HG02981 (cell line): ENCODE measurements around the gene IGFALS.

Experiments
- ATAC-seq: cut with Tn5 transposase; IDR thresholded peaks from one replicate; pipeline ENCODE4 v1.9.1; 2021; ENCODE audit warnings: mild to moderate bottlenecking, moderate library complexity; ENCODE audit not compliant: unreplicated experiment

Gene IGFALS

DNA sequence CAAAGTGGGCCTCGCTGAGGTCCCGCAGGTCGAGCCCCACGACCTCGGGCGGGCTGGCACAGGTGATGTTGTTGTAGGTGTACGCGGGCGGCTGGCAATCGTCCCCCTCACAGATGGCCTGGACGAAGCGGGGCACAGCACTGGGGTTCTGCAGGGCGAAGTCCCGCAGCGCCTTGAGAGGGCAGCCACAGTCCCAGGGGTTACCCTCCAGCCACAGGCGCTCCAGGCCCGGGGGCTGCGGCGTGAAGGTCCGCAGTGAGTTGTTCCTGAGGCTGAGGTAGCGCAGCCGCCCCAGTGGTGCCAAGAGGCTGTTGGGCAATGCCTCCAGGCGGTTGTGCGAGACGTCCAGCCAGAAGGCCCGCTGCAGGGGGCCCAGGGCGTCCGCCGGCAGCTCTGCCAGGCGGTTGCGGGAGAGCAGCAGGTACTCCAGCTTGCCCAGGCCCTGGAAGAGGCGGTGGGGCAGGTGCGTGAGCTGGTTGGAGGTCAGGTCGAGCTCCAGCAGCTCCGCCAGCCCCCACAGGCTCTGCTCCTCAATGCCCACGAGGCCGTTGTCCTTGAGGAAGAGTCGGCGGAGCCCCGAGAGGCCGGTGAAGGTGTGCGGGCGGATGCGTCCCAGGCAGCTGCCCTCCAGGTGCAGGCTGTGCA is 2.8 kb downstream of the IGFALS start:
- ATAC-seq: no peak

DNA sequence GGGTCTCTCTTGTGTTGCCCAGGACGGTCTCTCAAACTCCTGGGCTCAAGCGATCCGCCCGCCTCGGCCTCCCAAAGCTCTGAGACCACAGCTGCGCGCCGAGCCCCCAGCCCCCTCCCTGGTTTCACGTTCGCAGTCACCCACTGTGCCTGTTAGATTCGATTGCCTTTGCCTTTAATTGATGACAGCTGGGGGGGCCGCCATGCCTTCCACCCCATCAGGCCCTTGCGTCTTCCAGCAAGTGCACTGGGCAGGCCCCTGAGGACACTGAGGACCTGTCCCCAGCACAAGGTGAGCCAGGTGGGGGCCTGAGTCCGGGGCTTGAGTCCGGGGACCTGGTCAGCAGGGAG is 3.3 kb downstream of the IGFALS start:
- no peak for ATAC-seq

DNA sequence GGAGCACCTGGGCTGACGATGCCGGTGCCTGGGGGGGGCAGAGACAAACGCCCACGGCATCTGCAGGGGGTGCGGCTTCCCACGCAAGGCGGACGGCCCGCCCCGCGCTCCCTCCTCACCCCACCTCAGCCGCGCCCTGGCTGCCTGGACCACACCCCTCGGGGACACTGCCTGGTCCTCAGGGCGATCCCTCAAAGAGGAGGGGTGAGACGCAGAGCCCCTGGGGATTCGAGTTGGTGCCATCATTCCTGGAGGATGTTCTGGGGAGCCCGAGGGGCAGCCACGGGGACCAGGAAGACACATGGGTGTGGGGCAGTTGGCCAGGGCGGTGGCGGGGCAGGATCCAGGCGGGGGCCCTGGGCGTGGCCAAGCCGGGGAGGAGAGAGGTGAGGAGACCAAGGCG is 3.9 kb downstream of the IGFALS start:
- no peak for ATAC-seq

DNA sequence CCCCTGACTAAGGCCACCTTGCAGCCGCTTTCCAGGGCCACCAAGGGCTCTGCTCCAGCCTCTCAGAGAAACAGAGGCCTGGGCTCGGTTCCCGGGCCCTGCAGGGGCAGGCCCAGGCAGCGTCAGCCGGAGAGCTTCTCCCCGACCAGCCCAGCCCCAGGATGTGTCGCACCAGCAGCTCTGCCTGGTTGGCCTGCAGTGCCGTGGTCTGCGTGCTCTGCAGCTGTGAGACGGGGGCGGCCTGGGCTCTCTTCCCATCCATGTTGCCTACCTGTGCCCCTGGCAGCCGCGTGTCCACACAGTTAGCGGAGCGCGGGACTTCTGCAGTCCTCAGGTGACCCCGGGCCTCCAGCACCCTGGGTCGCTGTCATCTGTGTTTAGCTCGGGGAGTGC is 4.8 kb downstream of the IGFALS start:
- ATAC-seq: no peak

DNA sequence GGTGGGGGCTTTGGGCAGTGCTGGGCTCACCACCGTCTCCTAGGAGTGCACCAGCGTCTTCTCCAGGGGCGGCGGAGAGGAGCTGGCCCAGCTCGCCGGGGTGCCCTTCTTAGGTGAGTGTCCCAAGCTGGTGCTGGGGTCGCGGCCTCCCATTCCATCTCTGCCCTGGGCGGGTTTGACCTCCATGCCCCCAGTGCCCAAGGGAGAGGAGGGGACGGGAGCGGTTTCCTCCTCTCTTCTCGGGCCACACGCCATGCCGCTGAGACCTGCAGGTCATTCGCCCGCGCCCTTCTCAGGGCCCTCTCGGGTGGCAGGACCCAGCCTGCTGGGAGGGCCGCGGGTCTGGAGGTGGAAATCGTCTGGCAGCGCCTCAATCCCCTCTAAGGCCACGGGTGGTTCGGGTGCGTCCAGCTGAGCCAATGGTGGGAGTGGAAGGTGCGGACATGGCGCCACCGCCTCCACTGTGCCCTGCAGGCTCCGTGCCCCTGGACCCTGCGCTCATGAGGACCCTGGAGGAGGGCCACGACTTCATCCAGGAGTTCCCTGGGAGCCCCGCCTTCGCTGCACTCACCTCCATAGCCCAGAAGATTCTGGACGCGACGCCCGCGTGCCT is 5.3 kb downstream of the IGFALS start:
- ATAC-seq: no peak

DNA sequence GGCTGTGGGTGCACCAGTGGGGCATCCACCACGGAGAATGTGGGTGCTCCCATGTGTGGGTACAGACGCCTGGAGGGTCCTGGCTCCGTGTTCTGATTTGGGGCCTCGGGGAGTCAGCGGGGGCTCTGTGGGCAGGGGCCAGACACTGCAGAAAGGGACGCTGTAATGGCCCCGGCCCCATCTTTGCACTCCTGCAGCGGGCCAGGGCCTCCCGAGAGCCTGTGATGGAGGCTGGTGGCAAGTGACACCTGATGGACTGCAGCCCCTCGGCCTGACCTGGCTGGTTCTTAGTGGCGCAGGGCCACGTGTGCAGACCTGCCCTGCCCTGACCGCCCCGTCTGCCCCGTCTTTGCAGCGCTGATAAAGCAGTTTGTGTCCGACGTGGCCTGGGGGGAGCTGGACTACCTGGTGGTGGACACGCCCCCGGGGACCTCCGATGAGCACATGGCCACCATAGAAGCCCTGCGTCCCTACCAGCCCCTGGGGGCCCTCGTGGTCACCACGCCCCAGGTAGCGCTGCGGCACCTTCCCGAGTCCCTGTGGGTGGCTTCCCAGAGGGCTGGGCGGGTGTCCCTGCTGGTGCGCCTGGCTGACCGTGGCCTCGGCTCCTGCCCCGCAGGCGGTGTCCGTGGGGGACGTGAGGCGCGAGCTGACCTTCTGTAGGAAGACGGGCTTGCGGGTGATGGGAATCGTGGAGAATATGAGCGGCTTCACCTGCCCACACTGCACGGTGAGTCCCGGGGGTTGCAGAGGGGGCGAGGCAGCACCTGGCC is 6.0 kb downstream of the IGFALS start:
- no peak for ATAC-seq

DNA sequence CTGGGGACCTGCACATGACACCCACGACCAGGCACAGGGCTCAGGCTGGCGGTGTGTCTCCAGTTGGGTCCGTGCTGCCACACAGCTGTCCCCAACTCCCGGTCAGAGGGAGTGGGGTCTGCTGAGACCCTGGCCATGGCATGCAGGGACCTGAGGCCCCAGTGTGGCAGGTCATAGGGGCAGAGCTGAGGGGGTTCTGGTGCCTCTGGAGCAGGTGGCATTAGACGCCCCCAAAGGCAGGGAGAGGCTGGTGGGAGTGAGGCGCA is 6.5 kb downstream of the IGFALS start:
- no peak for ATAC-seq

DNA sequence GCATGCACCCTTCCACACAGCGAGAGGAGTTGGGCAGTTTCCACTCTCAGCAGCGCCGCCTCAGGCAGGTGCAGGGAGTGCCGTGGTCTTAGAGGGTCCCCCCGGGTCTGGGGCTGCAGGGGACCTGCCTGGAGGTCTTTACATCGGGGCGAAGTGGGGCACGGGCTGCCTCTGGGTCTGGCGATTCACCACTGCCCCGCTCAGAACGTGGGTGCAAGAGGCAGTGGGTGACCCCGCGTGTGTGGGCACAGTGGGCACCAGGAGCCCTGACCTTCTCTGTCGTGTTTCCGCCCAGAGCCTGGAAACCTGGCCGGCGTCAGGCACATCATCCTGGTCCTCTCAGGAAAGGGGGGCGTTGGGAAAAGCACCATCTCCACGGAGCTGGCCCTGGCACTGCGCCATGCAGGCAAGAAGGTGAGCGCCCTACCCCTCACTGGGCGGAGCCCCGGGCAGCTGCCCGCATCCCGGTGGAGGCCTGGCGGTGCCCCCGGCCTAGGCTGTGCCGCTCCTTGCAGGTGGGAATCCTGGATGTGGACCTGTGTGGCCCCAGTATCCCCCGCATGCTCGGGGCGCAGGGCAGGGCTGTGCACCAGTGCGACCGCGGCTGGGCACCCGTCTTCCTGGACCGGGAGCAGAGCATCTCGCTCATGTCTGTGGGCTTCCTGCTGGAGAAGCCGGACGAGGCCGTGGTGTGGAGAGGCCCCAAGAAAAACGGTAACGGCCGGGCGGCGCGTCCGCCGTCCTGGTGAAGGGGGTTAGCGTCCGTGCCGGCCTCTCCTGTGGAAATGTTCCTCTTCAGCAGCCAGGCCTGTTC is 7.1 kb downstream of the IGFALS start:
- ATAC-seq: no peak

DNA sequence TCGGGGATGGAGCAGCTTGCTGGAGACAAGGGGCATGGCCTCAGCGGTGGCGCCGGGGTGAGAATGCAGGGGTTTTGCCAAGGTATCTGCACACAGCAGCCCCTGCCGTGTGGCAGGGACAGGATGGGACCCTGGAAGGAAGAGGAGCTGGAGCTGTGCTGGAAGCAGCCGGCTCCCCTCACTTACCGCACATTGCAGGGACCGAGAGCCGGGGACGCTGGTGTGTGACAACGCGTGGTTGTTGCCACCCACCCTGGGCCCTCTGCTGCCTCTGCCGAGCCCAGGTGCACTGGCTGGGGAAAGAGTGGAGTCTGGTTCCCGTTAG is 7.7 kb downstream of the IGFALS start:
- no peak for ATAC-seq

DNA sequence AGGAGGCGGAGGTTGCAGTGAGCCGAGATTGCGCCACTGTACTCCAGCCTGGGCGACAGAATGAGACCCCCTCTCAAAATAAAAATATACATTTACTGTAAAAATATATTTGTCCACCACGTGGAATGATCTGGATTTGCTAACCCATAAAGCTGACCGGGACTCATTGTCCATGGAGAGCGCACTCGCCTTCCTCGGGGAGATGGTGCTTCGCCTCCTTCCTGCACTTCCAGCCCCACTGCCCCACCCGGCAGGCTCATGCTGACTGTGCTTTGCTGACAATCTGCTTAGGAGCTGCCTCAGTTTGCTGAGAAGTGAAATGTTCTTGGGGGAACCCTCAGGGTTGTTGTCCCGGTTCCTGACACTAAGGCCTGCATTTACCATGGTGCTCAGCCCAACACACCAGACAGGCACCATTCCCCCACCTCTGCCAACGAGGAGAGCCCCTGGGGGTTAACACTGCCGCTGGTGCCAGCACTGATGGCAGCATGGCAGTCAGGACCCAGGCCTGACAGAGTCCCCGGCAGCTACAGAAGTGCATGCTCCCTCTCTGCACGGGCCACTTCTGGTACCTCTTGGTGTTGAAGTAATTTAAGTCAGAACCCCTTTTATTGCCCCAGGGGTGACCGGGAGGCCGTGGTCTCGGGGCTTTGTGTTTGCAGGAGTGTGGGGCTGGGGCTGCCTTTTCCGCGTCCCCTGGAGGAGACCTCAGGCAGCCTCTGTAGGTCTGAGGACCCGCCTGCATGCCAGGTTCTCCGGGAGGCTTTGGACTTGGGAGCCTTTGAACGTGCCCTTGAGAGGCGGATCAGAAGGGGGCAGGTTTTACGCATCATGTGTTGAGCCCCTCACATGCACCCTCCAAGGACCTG is 8.3 kb downstream of the IGFALS start:
- ATAC-seq: no peak

DNA sequence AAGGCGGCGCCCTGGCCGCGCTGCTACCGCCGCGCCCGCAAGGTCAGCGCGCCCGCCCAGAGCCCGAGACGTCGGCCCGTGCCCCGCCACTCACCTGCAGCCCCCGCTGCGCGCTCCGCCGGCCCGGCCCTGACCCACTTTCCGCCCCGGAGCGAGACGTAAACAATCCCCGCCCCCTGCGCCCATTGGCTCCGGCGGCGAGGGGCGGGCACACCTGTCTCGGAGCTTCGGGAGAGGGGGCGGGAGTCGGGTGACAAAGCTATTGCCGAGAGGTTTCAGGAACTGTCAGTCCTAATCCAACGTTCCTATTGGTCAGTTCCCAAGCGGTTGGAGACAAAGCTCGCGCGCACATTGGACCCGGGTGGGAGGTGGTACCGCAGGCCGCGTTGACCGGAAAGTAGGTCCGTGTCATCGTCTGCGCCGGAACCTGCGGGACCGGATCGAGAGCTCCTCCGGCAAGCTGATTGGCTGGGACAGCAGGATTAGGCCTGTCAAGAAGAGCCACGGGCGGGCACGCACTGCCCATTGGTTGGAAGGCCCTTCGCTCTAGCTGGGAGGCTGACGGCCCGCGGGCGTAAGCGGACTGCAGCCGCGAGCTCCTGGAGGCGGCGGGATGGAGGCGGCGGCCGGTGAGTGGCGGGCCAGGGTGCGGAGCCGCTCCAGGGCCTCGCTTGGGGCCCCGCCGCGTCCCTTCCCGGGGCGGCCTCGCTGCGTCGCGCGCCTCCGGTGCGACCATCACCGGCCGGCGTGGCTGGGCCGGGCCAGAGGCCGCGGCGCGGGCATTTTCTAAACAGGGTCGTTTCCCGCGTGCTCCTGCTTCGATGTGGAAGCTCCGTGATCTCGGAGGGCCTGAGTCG is 10.9 kb downstream of the IGFALS start, which contains the start of the genes NUBP2 and SPSB3:
Gene NUBP2, plus strand, starts transcription at position 553 of the 857 bp plus-strand sequence. Its CDS starts 61 bp downstream, at position 614.
Gene SPSB3, minus strand, starts transcription at position 164 of the 857 bp plus-strand sequence. CDS start 1,088 bp downstream, outside the sequence.
- peak; percentile 83 for ATAC-seq

DNA sequence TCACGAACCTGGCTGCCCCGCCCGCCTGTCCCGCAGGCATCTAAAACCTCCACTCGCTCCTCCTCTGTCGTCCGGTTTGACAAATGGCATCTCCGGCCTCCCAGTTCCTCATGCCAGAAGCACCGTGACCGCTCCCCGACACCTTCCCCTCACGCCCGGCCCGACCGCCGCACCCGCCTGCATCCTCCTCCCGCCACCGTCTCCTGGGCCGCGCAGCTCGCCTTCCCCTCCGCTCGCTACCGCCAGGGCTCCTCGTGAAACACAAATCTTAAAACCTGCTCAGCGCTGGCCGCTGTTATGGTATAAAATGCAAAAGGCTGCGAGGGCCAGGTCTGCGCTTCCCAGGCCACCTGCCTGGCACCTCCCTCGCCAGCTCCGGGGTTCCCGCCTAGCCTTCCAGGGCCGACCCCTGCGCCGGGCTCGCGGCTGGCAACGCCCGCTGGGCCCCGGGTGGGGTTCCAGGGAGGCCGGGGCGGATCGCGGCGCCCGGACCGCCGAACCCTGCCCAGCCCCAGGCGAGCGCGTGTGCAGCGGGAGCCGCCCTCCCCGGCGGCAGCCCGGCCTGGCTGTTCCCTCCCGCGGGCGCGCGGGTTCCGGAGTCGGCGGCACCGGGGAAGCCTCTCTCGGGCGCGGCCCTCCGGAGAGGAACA is 11.6 kb downstream of the IGFALS start:
- ATAC-seq: peak; percentile 5

DNA sequence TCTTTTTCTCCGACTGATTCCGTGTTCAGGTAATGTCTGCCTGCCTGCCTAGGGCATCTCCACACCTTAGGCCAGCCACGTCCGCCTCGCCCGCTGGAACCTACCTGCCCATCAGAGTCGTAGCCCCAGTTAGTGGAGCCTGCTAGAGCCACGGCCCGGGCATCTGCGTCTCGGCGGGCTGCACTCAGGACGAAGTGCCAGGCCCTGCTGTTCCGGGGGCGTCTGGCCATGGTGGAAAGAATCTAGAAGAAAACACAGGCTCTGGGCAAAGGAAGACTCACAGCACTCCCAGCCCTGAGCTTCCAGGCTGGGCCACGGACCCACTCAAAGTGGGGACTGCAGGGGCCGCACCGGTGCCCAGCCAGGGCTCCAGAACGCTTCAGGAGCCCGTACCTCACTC is 12.3 kb downstream of the IGFALS start:
- no peak for ATAC-seq

DNA sequence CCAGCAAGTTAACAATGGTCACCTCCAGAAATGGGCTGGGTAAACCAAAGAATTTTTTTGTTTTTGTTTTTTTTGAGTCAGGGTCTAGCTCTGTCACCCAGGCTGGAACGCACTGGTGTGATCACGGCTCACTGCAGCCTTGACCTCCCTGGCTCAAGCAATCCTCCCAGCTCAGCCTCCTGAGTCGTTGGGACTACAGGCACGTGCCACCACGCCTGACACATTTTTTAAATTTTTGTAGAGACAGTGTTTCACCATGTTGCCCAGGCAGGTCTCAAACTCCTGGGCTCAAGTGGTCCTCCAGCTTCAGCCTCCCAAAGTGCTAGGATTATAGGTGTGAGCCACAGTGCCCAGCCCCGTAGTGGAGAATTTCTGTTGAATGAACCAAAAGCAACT is 12.8 kb downstream of the IGFALS start:
- no peak for ATAC-seq

DNA sequence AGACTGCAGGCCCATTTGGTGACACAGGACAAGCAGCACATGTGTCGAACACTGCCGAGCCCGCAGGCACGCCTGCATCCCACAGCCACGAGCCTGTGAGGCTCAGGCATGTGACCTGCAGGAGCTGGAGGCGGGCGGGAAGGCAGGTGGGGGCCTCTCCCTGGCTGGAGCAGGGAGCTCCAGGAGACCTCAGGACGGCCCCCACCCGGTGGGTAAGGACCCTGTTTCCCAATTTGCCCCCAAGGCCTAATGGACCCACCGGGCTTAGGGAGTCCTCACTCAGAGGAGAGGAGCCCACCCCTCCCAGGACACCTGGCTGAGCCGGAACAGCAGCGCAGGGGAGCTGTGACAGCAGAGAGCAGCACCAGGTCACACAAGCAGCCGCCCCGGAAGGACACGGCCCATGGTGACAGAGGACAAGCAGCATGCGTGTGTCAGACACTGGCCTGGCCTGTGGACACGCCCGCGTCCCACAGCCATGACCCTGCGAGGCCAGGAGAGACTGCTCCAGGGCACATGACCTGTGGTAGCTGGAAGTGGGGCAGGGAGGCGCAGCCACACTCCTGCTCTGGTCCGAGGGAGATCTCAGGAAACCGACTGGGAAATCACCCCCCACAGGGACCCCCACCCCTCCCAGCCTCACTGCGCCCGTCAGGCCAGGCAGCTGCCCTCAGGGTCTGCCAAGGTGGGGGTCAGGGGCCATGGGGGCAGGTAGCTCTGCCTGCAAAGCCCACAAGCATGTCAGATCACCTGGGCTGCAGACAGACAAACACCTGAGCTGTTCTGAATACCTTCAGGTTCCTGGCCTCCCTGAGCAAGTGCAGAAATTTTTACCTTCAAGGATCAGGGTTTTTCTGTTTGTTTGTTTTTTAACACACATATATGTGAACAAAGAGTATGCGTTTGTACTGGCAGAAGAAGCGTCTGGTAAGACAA is 13.5 kb downstream of the IGFALS start:
- ATAC-seq: no peak

DNA sequence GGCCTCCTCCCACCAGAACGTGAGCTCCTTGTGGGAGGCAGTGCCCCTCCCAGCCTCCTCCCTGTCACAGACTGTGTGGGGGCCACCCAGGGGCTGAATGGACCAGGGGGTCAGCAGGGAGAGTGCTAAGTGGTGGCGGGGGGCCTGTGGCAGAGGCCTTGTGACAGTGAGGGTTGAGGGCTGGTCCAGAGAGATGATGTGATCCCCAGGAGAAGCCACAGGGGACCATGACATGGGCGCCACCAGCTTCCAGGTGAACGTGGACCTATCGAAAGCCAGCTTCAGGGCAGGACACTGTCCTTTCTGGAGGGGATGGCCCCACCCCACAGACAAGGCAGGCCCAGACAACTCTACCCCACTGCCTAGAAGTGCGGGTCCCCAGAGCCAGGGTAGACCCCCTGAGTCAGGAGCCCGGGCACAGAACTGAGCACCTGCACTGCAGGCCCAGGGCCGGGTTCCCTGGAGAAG is 14.2 kb downstream of the IGFALS start:
- no peak for ATAC-seq

DNA sequence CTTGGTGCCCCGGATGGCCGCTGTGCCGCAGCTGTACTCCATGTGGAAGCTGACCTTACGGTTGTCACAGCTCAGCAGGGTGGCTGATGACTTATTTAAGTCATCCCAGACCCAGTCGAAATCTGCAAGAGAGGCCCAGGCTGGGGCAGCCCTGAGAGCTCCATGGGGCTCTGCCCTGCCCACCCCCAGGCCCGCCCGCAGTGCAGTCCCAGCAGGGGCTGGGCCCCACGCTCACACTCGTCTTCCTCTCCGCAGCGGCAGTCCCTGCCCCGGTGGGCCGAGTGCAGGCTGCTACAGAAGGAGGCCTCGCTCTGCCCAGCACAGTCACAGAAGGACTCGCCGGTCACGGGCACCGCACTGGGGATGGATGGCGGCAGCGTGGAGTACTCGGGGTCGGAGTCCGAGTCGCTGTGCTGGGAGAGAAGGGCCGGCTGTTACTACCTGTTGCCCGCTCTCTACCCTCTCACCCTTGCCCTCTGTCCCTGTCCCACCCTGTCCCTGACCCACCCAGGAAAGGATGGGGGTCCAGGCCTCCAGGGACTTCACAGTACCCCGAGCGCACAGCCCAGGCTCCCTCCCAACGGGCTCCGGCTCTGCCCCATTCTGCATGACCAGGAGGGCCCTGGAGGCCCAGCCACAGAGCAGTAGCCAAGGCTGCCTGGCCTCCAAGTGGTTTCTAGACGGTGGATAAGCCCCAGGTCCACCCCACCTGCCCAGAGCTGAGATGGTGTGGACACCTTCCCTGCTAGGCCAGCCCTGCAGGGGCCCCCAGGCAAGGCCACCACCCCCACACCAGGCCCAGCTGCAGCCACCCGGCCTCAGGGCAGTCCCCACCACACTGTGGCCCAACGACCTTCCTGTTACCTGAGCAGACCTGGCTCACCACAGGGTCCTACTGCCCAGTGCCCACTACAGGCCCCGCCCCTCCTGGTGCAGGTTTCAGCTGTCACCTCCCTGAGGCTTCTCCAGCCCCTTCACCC is 15.0 kb downstream of the IGFALS start:
- no peak for ATAC-seq
